ENCODE results near the gene SPATA1. TPM values are rescaled to one million over a fixed set of nuclear protein-coding genes. Genes with fewer than 3 reads are reported as not detected.
A peak's percentile ranks its signal among the peaks of the same experiment; 100 is the strongest.

The SPATA1 gene
- total and polyA plus RNA-seq, 2 experiments from 2014 or later: 0.88 to 1.2 TPM

- no peak overlapping the region for H3K4me3 ChIP-seq
- H3K4me1 ChIP-seq (ENCODE audit: low read depth): no peaks in the 10 kb centered on the region
- no peaks in the 10 kb centered on the region for H3K36me3 ChIP-seq
- no peaks in the 10 kb centered on the region for H3K27me3 ChIP-seq
- no peak for TF ChIP-seq CTCF (IDR thresholded peaks at IDR 0.05; ENCODE audit: low read depth, low read length)
- H3K9me3 ChIP-seq (ENCODE audit: low read depth): no peaks in the 10 kb centered on the region
- H3K27ac ChIP-seq: no peak overlapping the region
- no peak for DNase-seq (ENCODE audit: low read depth in 1 of 2, low spot score in 1 of 2)
These were observed 90.8 kb downstream of the SPATA1 start for GRCh38 chr1:84597011-84597410.

DNA sequence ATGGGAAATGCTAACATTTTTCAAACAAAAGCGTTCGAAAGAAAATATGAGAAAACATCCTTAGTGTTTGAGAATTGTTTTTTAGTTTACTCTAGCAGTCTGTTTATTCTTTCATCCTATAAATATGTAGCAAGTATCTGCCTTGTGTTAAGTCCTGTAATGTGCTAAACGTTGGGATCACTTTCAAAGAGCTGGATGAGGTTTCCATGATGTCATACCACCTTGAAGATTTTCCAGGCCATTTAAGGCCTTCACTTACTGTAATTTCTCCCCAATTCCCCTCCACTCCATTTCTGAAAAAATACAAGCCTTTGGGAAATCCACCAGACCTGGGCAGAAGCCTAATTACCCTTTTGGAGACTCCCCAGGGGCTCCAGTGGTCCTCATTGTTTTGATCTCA, 92.2 kb downstream of the SPATA1 start:
- Histone ChIP-seq H3K27ac (no peak overlapping the region), H3K4me1 (ENCODE audit: low read depth) (no peaks in the 10 kb centered on the region), H3K4me3 (no peak overlapping the region), H3K9me3 (ENCODE audit: low read depth) (no peaks in the 10 kb centered on the region), H3K27me3 (no peaks in the 10 kb centered on the region), H3K36me3 (no peaks in the 10 kb centered on the region)
- peak in 1 of 2 donors; percentile 40 for DNase-seq (ENCODE audit: low read depth in 1 of 2, low spot score in 1 of 2)
- TF ChIP-seq CTCF (IDR thresholded peaks at IDR 0.05; ENCODE audit: low read depth, low read length): no peak

DNA sequence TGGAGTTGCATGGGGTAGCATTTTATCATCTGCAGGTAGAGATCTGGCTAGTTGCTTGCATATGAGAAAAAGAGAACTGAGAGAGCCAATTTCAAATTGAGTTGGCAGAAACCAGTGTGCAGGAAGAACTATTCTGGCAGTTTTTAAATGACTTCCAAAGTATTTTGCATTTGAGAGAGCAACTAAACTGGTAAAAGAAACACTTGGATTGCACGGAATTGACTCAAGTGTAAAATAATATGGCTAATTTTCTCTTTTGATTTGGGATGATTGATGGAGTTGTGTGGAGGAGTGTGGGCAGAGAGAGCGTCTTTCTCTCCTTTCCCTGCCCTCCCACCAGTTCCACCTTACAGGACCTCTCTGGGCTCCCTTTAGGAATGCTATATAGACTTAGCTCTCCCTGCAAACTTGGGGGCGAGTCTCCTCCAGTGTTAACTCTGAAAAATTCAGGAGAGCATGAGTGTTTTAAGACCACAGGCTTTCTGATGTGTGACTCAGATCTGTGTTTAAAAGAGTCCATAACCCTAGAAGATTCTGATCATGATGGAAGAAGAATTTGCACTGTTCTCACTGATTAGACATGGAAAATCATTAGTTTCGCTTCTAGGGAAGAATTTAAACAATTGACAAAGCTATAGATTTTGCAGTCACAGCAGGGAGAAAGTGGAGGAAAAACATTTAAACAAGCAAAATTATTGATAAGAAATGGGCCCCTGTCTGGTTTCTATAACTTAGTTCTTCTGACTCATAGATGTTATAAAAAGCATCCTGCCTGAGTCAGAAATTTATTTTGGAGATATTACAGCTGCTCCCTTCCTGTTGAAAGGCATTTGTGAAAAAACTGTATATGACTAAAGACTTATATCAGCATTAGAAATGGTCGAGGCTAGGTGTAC, 92.9 kb downstream of the SPATA1 start:
- H3K4me1 ChIP-seq (ENCODE audit: low read depth): no peaks in the 10 kb centered on the region
- H3K27ac ChIP-seq: no peak overlapping the region
- no peak overlapping the region for H3K4me3 ChIP-seq
- no peaks in the 10 kb centered on the region for H3K9me3 ChIP-seq (ENCODE audit: low read depth)
- no peak for TF ChIP-seq CTCF (IDR thresholded peaks at IDR 0.05; ENCODE audit: low read depth, low read length)
- DNase-seq (ENCODE audit: low read depth in 1 of 2, low spot score in 1 of 2): peak in 1 of 2 donors; percentile 75
- no peaks in the 10 kb centered on the region for H3K27me3 ChIP-seq
- no peaks in the 10 kb centered on the region for H3K36me3 ChIP-seq

DNA sequence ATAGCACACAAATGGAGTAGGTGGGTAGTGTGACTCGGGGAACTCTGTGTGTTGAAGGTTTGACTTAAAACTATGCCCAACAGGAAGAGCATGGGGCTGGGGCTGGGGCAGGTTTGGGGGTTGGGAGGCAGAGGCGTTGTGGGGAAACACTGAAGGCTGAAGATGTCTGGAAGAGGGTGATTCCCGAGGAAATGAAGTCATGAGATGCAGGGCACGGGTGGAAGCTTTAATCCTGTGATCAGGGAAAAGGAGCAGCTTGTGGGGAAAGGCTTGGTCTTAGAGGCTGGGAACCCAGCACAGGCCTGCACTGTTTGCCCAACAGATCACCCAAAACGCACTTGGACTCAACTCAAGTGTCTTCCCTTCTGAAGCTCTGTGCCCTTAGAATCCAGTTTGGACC, 94.6 kb downstream of the SPATA1 start:
- DNase-seq (ENCODE audit: low read depth in 1 of 2, low spot score in 1 of 2): no peak
- no peak for TF ChIP-seq CTCF (IDR thresholded peaks at IDR 0.05; ENCODE audit: low read depth, low read length)
- Histone ChIP-seq H3K9me3 (ENCODE audit: low read depth) (no peaks in the 10 kb centered on the region), H3K4me1 (ENCODE audit: low read depth) (no peaks in the 10 kb centered on the region), H3K27me3 (no peaks in the 10 kb centered on the region), H3K36me3 (no peaks in the 10 kb centered on the region), H3K4me3 (no peak overlapping the region), H3K27ac (no peak overlapping the region)

- no peak for TF ChIP-seq CTCF (IDR thresholded peaks at IDR 0.05; ENCODE audit: low read depth, low read length)
- DNase-seq (ENCODE audit: low read depth in 1 of 2, low spot score in 1 of 2): peak in 1 of 2 donors; percentile 80
- H3K4me1 ChIP-seq (ENCODE audit: low read depth): no peaks in the 10 kb centered on the region
- H3K27me3 ChIP-seq: no peaks in the 10 kb centered on the region
- H3K4me3 ChIP-seq: no peak overlapping the region
- H3K9me3 ChIP-seq (ENCODE audit: low read depth): no peaks in the 10 kb centered on the region
- H3K27ac ChIP-seq: peak overlapping the region; percentile 41
- no peaks in the 10 kb centered on the region for H3K36me3 ChIP-seq
These were observed 97.0 kb downstream of the SPATA1 start for GRCh38 chr1:84603223-84603622.

Measured in cardiac muscle cell (in vitro differentiated cells and primary cell).